H1 (cell line): ENCODE results near the gene RFX6. TPM values are rescaled to one million over a fixed set of nuclear protein-coding genes. Genes with fewer than 3 reads are reported as not detected.

Experiments
- CHD7 ChIP-seq: fragments of 300-600 bp; sonication (generic); IDR thresholded peaks from 2 replicates; pipeline ENCODE4 v1.7.1; 2012; ENCODE audit warnings: low read length, moderate library complexity, mild to moderate bottlenecking, inconsistent platforms; ENCODE audit not compliant: insufficient replicate concordance
- CREB1 ChIP-seq: IDR thresholded peaks from 2 replicates; pipeline ENCODE4 v1.6.1; 2012; ENCODE audit warnings: inconsistent platforms
- CTCF ChIP-seq, 3 experiments: IDR thresholded peaks; 1 replicate in 2 of 3; 2 replicates in 1 of 3; pipeline versions ENCODE4 v1.5.1 to v1.6.1; 2011; ENCODE audit warnings: low read length in 3 of 3, mild to moderate bottlenecking in 3 of 3, inconsistent platforms in 2 of 3, low read depth in 1 of 3, moderate library complexity in 1 of 3; ENCODE audit not compliant: insufficient read depth in 1 of 3; ENCODE audit errors: control extremely low read depth in 1 of 3
- E2F6 ChIP-seq: IDR thresholded peaks from 2 replicates; pipeline ENCODE4 v1.6.1; 2012; ENCODE audit warnings: inconsistent platforms
- JUN ChIP-seq: IDR thresholded peaks from 2 replicates; pipeline ENCODE4 v1.6.1; 2011; ENCODE audit warnings: low read depth, mild to moderate bottlenecking, improper control_type of control experiment, low read length
- NRF1 ChIP-seq: IDR thresholded peaks from 2 replicates; pipeline ENCODE4 v1.6.1; 2011; ENCODE audit warnings: mild to moderate bottlenecking, low read depth, low read length, improper control_type of control experiment
- SP2 ChIP-seq: IDR thresholded peaks from 2 replicates; pipeline ENCODE4 v1.6.1; 2012; ENCODE audit warnings: mild to moderate bottlenecking, low read length, inconsistent platforms
- SRF ChIP-seq: IDR thresholded peaks from 2 replicates; pipeline ENCODE4 v1.6.1; 2011; ENCODE audit warnings: mild to moderate bottlenecking, low read depth, low read length, moderate library complexity
- SUZ12 ChIP-seq: fragments of 200-600 bp; sonication (generic); IDR thresholded peaks from 2 replicates; pipeline ENCODE4 v1.6.1; 2012; ENCODE audit warnings: mild to moderate bottlenecking, inconsistent platforms, low read length, moderate library complexity, mixed read lengths
- polyA plus RNA-seq, 7 experiments: library from polyadenylated mRNA; depleted of rRNA in 3 of 7; stranded (reverse) in 5 of 7; unstranded in 2 of 7; fragments of >200 nt in 5 of 7; fragments of 200-250 nt in 2 of 7; gene quantifications; 1 replicate in 5 of 7; 2 replicates in 1 of 7; 4 replicates in 1 of 7; pipeline versions ENCODE4 v1.2.1 to v1.2.3, GENCODE V29; 2011 to 2013; ENCODE audit warnings: missing spikeins in 2 of 7, mixed read lengths in 2 of 7
- total RNA-seq: library from RNA; stranded (reverse); fragmentation: NEBNext Ultra II Directional; extraction: Animal tissue kit (Norgen Biotek cat#: 25700); gene quantifications from 2 replicates; pipeline ENCODE4 v1.2.1, GENCODE V29; 2021

RFX6 gene
- total and polyA plus RNA-seq, 2 of the 8 experiments (the other 6 are each of a cell fraction or from before 2014, with no cell fraction given), result not detected

DNA sequence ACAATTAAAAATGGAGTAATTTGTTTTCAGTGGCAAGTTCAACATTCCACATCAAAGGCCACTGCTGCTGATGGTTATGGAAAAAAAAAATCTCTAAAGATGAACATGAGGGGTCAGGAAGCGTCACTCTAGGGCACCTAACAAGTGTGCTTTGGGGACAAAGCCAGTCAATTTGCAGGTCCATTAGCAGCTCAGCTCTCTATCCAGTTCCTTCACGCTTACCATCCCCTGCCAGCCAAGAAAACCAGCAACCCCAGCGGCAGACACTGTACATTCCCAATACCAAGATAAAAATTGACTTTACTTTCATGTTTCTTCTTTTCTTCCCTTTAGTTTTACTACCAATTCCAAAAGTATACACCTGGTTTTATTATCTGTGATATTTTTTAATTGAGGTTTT is 10.1 kb downstream of the RFX6 start (continued):
- TF ChIP-seq CHD7, result no peak
- no peak for TF ChIP-seq NRF1
- TF ChIP-seq SRF, result no peak
- no peak for TF ChIP-seq CTCF (IDR thresholded peaks at IDR 0.05; ENCODE audit: control extremely low read depth in 1 of 3, insufficient read depth in 1 of 3, low read depth in 1 of 3, low read length in 3 of 3)
- TF ChIP-seq JUN, result no peak
- no peak for TF ChIP-seq CREB1
- TF ChIP-seq SUZ12, result no peak
- TF ChIP-seq SP2, result no peak
- no peak for TF ChIP-seq E2F6
